Testis (tissue), 3 donors: ENCODE results near the gene NDUFAF2. TPM values are rescaled to one million over a fixed set of nuclear protein-coding genes. Genes with fewer than 3 reads are reported as not detected.

ENCODE experiments used
- DNase-seq: peaks from one replicate; pipeline ENCODE4 v3.0.0-alpha.2; 2019
- H3K27ac ChIP-seq, 2 donors: fragments of 200-600 bp; sonication (generic); one replicate each; pipeline ENCODE4 v1.5.1; 2019
- H3K27me3 ChIP-seq: fragments of 200-600 bp; sonication (generic); one replicate; pipeline ENCODE4 v1.5.1; 2019
- H3K36me3 ChIP-seq: fragments of 200-600 bp; sonication (generic); one replicate; pipeline ENCODE4 v1.5.1; 2017; ENCODE audit warnings: low read depth; ENCODE audit errors: missing control alignments
- H3K4me1 ChIP-seq: fragments of 200-600 bp; sonication (generic); one replicate; pipeline ENCODE4 v1.5.1; 2019
- H3K4me3 ChIP-seq, 2 donors: fragments of 200-600 bp; sonication (generic); one replicate each; pipeline ENCODE4 v1.5.1; 2017 to 2019
- H3K9me3 ChIP-seq: fragments of 200-600 bp; sonication (generic); one replicate; pipeline ENCODE4 v1.5.1; 2017
- POLR2A ChIP-seq: fragments of 450-650 bp; IDR thresholded peaks from one replicate; pipeline ENCODE4 v1.6.1; 2017; ENCODE audit warnings: antibody characterized with exemption, mild to moderate bottlenecking, moderate library complexity
- WGBS, 2 donors: methylation state at CpG; one replicate each; pipeline ENCODE4 v1.1.5; 2018; 5-methylcytosine and 5-hydroxymethylcytosine counted together
- intact Hi-C: fragments of 100-400 bp; cut with DNase I; formaldehyde crosslinking; loops from one replicate; pipeline ENCODE4 v1.15.1; 2023; ENCODE audit warnings: low total_unique reads
- polyA plus RNA-seq: library from polyadenylated mRNA; stranded (reverse); fragments of 350-450 nt; fragmentation: Illumina TruSeq; extraction: RNeasy Lipid Tissue Mini Kit (QIAGEN cat#74804); gene quantifications from one replicate; pipeline ENCODE4 v1.2.3, GENCODE V29; 2014; ENCODE audit warnings: low read depth, low replicate concordance; ENCODE audit not compliant: insufficient read depth
- total RNA-seq, 2 donors: library from RNA; depleted of rRNA; stranded (reverse); fragments of >200 nt; gene quantifications; one replicate each; pipeline ENCODE4 v1.2.3, GENCODE V29; 2016
- TF ChIP-seq, protein P1 (sequence below), 3 experiments: fragments of 450-650 bp in 2 of 3; fragments of 200-600 bp in 1 of 3; sonication (generic) in 1 of 3; IDR thresholded peaks; one replicate each; pipeline ENCODE4 v1.5.1; 2016 to 2019; ENCODE audit warnings: antibody characterized with exemption in 3 of 3, mild to moderate bottlenecking in 2 of 3, moderate library complexity in 1 of 3

Gene NDUFAF2
- total and polyA plus RNA-seq, 3 donors from 2014 or later: 18.1 to 30.8 (median 22.3) TPM

GRCh38 chr5:61076626-61077025, 131.6 kb downstream of the NDUFAF2 start:
- no peak overlapping the region for H3K27ac ChIP-seq
- H3K36me3 ChIP-seq: no peaks in the 10 kb centered on the region
- no peaks in the 10 kb centered on the region for H3K9me3 ChIP-seq
- no peaks in the 10 kb centered on the region for H3K4me1 ChIP-seq
- H3K4me3 ChIP-seq: no peak overlapping the region
- intact Hi-C loops: no loop called here
- no peaks in the 10 kb centered on the region for H3K27me3 ChIP-seq
- no peak for DNase-seq
- no peak for TF ChIP-seq POLR2A
- TF ChIP-seq, protein P1, sequence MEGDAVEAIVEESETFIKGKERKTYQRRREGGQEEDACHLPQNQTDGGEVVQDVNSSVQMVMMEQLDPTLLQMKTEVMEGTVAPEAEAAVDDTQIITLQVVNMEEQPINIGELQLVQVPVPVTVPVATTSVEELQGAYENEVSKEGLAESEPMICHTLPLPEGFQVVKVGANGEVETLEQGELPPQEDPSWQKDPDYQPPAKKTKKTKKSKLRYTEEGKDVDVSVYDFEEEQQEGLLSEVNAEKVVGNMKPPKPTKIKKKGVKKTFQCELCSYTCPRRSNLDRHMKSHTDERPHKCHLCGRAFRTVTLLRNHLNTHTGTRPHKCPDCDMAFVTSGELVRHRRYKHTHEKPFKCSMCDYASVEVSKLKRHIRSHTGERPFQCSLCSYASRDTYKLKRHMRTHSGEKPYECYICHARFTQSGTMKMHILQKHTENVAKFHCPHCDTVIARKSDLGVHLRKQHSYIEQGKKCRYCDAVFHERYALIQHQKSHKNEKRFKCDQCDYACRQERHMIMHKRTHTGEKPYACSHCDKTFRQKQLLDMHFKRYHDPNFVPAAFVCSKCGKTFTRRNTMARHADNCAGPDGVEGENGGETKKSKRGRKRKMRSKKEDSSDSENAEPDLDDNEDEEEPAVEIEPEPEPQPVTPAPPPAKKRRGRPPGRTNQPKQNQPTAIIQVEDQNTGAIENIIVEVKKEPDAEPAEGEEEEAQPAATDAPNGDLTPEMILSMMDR (IDR thresholded peaks at IDR 0.05): no peak
- 37 to 58% methylated on average over 1 of the region's 1 CpG for WGBS, 2 donors

GRCh38 chr5:61081741-61082140, 136.7 kb downstream of the NDUFAF2 start:
- Histone ChIP-seq H3K4me3 (no peak overlapping the region), H3K27ac (no peak overlapping the region), H3K9me3 (no peaks in the 10 kb centered on the region), H3K36me3 (no peaks in the 10 kb centered on the region), H3K4me1 (no peaks in the 10 kb centered on the region), H3K27me3 (no peaks in the 10 kb centered on the region)
- intact Hi-C loops: no loop called here
- WGBS, 2 donors: 76 to 79% methylated on average over 2 of the region's 2 CpGs
- TF ChIP-seq, protein P1 (IDR thresholded peaks at IDR 0.05): no peak
- TF ChIP-seq POLR2A: no peak
- DNase-seq: no peak

GRCh38 chr5:61082516-61083280, 137.7 kb downstream of the NDUFAF2 start:
- no peaks in the 10 kb centered on the region for H3K4me1 ChIP-seq
- DNase-seq: no peak
- H3K36me3 ChIP-seq: no peaks in the 10 kb centered on the region
- no peaks in the 10 kb centered on the region for H3K9me3 ChIP-seq
- TF ChIP-seq, protein P1 (IDR thresholded peaks at IDR 0.05): no peak
- no peak for TF ChIP-seq POLR2A
- H3K4me3 ChIP-seq: no peak overlapping the region
- no peak overlapping the region for H3K27ac ChIP-seq
- 90 to 94% methylated on average over 3 of the region's 3 CpGs for WGBS, 2 donors
- H3K27me3 ChIP-seq: no peaks in the 10 kb centered on the region
- intact Hi-C loops: no loop called here

DNA sequence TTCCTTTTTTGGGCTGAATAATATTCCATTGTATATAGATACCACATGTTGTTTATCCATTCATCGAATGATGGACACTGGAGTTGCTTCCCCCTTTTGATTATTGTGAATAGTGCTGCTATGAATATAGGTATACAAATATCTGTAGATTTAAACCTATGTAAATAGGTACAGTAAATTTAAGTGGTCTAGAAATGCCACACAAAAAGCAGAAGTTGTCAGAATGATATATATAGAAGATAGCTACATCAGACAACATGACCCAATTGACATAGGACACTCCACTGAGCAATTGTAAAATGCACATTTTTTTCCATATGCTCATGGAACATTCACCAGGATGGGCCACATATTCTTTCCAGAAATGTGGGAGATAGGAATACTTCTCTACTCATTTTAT, 139.7 kb downstream of the NDUFAF2 start:
- TF ChIP-seq, protein P1 (IDR thresholded peaks at IDR 0.05): no peak
- TF ChIP-seq POLR2A: no peak
- DNase-seq: no peak
- WGBS, 2 donors: 100% methylated on average over 1 of the region's 1 CpG
- Histone ChIP-seq H3K27me3 (no peaks in the 10 kb centered on the region), H3K4me3 (no peak overlapping the region), H3K4me1 (no peaks in the 10 kb centered on the region), H3K27ac (no peak overlapping the region), H3K36me3 (no peaks in the 10 kb centered on the region), H3K9me3 (no peaks in the 10 kb centered on the region)
- intact Hi-C loops: no loop called here

DNA sequence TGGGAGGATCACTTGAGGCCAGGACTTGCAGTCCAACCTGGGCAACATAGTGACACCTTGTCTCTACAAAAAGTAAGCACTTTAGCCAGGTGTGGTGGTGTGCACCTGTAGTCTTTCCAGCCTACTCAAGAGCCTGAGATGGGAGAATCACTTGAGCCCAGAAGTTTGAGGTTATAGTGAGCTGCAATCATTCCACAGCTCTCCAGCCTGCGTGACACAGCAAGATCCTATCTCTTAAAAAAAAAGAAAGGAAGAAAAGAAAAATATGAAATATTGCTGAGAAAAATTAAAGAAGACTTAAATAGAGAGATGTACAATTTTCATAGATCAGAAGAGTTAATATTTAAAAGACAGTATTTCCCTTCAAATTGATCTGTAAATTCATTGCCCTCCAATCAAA, 140.9 kb downstream of the NDUFAF2 start:
- H3K4me3 ChIP-seq: no peak overlapping the region
- no peaks in the 10 kb centered on the region for H3K9me3 ChIP-seq
- no peak for DNase-seq
- no peak overlapping the region for H3K27ac ChIP-seq
- H3K27me3 ChIP-seq: no peaks in the 10 kb centered on the region
- no peaks in the 10 kb centered on the region for H3K36me3 ChIP-seq
- intact Hi-C loops: no loop called here
- TF ChIP-seq, protein P1 (IDR thresholded peaks at IDR 0.05): no peak
- TF ChIP-seq POLR2A: no peak
- H3K4me1 ChIP-seq: no peaks in the 10 kb centered on the region
- 97 to 100% methylated on average over 1 of the region's 1 CpG for WGBS, 2 donors
